HG02759 (cell line): ENCODE results near the gene OCIAD2.
"Not testable (repeated sequence)": the region's sequence is repeated elsewhere in the genome, so short reads cannot be mapped to it uniquely, and the experiment has no call there.

Experiments
- ATAC-seq: cut with Tn5 transposase; IDR thresholded peaks from one replicate; pipeline ENCODE4 v1.9.1; 2021; ENCODE audit warnings: mild to moderate bottlenecking, moderate library complexity; ENCODE audit not compliant: unreplicated experiment

The OCIAD2 gene

GRCh38 chr4:48906206-48907173 lies at the start of gene OCIAD2:
OCIAD2 (minus strand) TSS chr4:48906774; CDS start chr4:48904549, 2,225 bp downstream.
- ATAC-seq, result peak; percentile 97

DNA sequence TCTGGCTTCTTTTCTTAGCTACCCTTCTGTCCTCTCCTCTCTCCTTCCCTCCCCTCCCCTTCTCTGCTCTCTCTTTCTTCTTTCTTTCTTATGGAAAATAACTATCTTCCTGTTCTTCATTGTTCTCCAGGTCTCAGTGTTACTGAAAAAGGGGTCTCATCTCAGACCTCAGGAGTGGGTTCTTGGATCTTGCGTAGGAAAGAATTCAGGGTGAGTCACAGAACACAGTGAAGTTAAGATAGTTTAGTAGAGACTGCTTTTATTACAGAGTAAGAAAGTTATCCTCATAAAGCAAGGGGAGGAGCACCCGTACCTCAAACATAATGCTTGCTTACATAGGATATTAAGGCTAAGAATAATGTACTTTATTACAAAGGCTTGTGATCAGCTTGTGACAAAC lies 47.7 kb upstream of the OCIAD2 start:
- no peak for ATAC-seq

DNA sequence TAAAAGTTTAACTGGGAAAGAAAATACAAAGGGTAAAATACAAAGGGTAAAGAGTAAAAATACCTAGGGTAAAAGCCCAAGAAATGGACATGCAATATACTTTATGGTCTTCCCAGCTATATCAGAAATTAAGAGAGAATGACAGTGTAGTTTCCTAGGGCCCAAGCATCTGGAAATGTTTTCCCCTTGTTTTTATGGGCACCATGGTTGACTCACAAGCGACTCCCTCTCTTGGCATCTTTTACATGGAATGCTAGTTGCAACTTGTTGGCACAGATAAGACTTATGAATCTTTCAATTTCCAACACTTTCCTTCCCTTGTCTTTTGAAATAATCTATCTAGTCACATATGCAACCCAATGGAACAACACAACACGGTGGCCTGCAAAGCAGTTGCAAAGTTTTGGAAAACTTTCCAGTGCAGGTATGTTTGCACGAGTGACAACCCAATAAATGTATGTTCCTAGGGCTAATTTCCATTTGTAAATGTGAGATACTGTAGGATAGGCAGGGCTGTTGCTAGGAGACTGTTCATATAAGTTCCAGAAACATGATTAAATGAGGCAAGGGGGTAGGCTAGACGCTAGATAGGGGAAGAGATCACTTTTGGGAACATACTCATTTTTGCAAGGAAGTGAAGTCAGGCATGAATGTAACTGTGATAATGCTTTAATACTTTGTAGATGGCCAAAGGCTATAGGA lies 43.1 kb upstream of the OCIAD2 start:
- no peak for ATAC-seq

DNA sequence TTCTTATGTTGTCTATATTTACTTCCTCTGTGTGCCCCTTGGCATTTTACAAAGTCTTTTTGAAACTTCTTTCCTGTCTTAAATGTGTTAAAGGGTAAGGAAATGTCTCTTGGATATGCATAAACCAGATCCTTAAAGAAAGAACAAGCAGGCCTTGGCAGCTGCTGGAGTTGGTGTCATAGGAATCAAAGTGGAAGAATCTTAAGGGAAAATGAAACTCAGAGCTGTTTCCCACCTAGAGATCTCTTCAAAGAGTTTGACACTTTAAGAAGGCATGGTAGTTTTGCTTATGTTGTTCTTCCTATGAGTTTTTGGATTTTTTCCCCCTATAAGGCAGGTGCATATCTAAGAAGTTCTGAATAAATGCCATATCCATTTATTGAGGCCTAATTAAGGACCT lies 42.5 kb upstream of the OCIAD2 start:
- no peak for ATAC-seq

DNA sequence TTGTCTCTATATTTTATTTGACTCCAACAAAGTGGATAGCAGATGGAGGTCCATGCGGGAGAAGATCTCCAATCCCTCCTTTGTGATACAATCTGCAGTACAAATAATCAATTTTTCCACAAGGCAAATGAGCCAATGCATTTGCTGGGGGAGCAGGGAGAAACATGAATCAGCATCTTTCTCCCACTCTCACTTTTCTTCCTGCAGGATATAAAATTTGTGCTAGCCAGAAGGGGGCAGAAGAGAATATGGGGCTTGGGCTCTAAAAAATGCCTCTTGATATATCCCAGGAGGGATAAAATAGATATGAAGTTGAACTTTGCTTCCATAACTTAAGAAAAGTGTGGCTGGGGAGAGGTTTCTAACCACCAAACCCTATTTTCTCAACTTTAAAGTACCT lies 41.2 kb upstream of the OCIAD2 start:
- no peak for ATAC-seq

GRCh38 chr4:48945981-48946380 lies 39.4 kb upstream of the OCIAD2 start:
- ATAC-seq, result no peak

DNA sequence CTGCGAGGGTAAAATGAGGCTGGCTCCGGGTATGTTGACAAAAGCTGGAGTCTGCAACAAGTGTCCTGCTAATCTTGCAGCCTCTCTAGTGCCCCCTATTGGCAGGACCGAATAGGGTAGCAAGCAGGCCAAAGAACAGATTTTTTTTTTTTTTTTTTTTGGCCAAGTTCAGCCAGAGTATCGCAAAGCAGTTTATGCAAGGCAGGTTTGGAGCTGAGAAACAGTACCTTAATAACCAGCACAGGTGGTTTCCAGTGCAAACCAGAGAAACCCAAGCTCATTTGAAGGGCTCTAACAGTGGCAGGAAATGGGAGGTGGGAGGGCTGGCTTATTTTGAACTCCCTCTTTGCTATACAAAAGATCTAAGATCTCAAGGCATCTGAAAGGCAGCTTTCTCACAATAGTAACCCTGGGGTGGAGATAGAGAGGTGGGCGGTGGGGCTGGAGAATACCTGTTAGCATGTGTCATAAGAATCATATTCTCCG lies 38.2 kb upstream of the OCIAD2 start:
- no peak for ATAC-seq

DNA sequence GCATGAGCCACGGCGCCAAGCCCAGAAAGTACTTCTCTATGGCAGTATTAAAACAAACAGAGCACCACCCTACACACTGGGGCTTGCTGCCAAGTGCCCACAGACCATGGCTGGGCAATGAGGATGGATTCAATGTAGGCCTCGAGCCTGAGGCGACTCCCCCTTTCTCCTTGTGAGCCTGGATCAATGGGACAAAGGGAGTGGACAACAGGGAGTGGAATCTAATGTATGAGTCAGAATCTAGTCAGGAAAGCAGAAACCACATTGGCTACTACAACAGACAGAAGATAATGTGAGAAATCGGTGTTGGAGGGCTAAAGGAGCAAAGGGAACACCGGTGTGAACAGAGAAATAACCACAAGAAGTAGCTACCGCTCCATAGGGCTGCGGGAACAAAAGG lies 37.7 kb upstream of the OCIAD2 start:
- ATAC-seq, result no peak

DNA sequence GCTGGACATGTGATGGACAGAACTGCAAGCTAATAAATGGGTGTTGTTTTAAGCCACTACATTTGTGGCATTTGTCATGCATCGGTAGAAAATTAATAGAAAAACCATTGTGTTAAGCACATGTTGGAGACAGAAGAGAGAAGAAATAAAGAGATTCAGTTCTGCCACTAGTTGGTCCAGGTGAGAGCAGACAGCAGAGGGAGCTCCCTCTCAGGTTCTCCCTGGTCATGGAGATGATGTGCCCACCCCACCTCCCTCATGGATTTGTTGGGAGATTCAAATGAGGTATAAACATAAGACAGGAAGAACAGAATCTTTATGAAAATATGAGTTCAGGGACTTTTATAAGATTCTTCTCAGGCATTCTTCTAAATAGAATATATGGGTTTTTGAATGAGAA lies 36.8 kb upstream of the OCIAD2 start:
- no peak for ATAC-seq

DNA sequence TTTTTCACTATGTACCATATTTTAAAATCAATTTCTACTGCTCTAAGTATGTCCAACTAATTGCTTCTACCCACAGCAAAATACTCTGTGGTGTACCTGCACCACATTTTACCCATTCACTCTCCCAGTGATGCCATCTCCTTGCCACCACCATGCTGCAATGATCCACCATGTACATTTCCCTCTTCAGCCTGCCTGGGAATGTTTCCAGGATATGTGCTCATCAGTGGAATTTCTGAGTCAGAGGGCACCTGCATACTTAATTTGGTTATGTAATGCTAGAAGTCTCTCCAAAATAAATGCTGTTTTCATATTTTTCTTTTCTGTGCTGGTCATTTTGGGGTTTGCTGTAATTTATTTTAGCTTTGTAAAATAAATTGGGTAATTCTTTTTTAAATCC lies 33.2 kb upstream of the OCIAD2 start:
- no peak for ATAC-seq

DNA sequence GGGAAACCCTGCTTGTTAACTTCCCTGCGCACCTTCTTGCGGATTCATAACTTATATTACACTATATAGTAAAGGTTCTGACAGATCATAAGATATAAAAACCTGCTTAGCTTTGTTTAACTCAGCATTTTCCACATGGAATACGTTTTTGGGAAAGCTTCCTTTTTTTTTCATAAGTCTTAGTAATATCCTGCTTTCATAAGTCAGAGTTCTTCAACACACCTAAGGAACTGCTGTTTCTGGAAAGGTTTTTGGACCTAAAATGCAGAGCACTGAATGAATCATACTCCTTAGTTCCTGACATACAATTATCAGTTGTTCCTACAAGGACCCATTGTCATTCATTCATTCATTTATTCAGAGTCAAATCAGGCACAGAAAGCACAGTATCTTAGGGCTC lies 32.3 kb upstream of the OCIAD2 start:
- no peak for ATAC-seq

DNA sequence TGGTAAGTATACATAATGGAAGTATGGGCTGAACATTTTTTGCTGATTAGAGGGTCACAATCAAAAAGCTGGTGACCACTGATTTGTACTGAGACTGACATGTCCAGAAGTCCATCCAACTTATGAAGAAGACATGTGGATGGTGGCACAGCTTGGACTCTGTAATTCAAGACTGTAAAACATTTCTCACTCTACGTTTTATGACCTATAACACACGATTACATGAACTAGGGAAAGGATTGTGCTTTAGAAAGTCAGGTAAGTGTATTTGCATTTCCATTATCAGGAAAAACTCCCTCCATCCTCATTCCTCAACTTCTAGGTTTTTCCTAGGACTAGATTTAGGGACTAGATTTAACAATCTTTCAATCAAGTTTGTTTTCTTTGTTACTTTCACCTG lies 30.5 kb upstream of the OCIAD2 start:
- no peak for ATAC-seq

DNA sequence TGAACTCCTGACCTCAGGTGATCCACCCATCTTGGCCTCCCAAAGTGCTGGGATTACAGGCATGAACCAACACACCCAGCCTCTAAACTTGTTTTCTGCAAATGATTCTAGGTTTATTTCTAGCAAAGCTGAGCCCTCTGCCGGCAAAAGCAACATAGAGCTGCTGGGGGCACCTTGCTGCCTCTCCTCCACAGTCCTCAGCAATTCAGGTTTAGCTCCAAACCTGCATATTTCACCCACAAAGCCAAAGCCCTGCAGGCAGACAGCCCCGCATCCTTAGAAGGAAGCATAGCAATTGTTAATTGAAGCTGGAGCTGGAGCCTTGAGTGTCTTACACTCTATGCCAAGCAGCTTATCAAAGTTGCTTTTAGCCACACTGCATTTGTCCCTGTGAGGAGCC lies 24.9 kb upstream of the OCIAD2 start:
- ATAC-seq, result no peak

- no peak for ATAC-seq
Measured at GRCh38 chr4:48930654-48931053, 24.1 kb upstream of the OCIAD2 start.

GRCh38 chr4:48924416-48924815 lies 17.8 kb upstream of the OCIAD2 start:
- no peak for ATAC-seq

- ATAC-seq, result not testable (repeated sequence)
Measured at GRCh38 chr4:48923065-48923464, 16.5 kb upstream of the OCIAD2 start.

- ATAC-seq, result no peak
Measured at GRCh38 chr4:48914311-48914710, 7.7 kb upstream of the OCIAD2 start.

- ATAC-seq, result no peak
Measured at GRCh38 chr4:48913346-48913745, 6.8 kb upstream of the OCIAD2 start.

GRCh38 chr4:48912349-48912748 lies 5.8 kb upstream of the OCIAD2 start:
- ATAC-seq, result no peak

DNA sequence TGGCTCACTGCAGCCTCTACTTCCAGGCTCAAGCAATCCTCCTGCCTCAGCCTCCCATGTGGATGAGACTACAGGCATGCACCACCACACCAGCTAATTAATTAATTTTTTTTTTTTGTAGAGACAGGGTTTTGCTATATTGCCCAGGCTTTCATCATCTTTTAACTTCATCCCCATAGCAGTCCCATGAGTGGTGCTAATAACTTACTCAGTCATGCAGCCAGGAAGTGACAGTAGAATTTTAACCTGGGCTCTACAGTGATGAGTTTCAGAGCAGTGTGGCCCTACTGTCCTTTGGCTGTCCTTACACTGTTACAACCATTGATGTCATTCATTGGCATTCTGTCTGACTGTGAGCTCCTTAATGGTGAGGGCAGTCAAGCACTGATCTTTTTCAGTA lies 3.9 kb upstream of the OCIAD2 start:
- no peak for ATAC-seq

- no peak for ATAC-seq
Measured at GRCh38 chr4:48909697-48910096, 3.1 kb upstream of the OCIAD2 start.

- ATAC-seq, result no peak
Measured at GRCh38 chr4:48908687-48909086, 2.1 kb upstream of the OCIAD2 start.
